HG03432 (cell line): ENCODE measurements around the gene NAV2.

Source experiments
- ATAC-seq: cut with Tn5 transposase; IDR thresholded peaks from one replicate; pipeline ENCODE4 v1.9.1; 2021; ENCODE audit warnings: mild to moderate bottlenecking, moderate library complexity; ENCODE audit not compliant: unreplicated experiment

NAV2 gene

DNA sequence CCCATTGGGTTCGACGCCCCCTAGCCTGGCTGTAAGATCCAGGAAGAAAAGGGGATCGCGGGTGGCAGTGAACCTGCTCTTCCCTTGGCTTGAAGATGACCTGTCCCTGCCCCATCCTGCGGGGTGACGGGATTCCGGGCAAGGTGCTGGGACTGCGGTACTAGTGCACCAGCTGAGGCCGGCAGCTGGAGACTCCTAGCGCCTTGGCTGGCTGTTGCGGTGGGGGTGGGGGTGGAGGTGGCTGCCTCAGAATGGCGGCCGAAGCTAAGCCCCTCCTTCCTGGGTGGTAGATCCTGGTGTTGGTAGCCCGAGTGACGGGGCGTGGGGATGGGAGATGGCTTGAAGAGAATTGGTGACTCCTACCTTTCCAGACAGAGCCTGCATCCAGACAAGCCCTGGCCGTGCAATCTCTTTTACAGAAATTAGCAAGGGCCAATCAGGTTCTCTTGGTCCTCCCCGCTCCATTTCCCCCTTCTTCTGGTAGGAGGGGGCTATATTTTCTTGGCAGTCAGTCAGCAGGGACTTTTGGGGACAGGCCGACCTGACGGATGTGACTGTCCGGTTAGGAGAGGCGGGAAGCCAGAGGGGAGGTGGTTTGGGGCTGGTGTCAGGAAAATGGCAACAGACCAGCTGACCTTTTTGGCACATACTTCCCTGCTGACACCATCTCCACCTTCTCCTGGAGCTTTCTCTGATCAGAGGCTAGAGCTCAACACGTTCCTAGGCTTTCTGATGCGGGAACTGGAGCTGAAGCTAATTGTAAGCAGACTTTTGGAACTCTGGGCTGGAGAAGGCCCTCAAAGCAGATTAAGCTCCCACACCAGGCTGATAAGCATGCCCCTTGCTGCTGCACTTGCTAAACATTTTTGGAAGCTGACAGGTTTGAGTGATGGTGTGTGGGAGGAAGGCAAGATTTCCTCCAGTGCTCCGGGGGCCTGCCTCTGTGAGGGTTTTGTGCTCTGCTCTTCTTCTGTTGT lies 2.0 kb downstream of the NAV2 start:
- no peak for ATAC-seq

DNA sequence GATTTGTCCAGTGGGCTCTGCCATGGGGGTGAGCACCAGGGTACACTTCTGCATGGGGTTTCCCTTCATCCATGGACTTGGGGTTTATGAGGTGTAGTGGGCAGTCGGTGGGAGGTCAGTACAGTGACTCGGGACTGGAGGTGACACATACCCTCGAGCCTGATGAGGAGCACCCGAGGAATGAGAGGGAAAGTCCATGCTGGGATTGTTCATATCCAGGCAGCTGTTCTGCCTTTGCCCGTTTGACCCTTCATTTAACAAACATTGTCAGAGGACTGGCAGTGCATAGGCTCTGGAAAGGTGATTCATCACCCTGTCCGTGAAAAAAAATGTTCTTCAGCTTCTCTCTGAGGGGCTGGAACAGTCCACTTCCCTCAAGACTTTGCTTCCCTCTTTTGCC lies 2.7 kb downstream of the NAV2 start:
- ATAC-seq: no peak

DNA sequence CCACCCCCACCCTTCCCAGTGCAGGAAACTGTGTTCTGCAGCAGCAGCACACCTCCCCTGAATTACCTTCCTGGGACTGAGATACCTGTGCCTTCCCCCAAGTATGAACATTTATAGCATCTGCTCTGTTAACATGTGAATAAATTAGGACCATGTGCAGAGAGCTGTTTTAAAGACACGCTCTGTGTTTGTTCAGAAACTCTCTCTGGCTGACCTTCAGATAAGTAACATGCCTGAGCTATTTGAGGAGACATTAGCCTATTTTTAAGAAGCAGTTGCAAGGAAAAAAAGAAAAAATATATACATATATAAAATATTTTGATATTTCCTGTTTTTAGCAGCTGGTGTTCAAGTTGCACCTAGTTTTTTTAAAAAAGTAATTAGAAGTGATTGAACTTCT lies 5.4 kb downstream of the NAV2 start:
- ATAC-seq: no peak

DNA sequence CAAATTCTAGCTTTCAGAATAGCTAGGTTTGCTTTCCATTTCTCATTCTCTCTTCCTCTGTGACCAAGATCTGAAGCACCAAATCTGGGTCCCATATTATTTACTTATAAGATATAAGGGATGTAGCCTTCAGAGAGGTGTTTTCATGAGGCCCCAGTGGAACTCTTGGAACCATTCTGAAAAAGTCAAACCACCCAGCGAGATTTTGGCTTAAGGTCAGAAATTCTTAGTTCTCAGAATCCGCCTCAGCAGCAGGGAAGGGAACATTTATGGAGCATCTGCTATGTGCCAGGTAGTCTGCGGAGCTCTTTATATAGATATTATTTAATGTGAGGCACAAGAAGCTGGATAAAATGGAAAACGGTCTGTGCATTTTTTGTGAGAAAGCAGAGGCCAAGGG lies 6.3 kb downstream of the NAV2 start:
- no peak for ATAC-seq

DNA sequence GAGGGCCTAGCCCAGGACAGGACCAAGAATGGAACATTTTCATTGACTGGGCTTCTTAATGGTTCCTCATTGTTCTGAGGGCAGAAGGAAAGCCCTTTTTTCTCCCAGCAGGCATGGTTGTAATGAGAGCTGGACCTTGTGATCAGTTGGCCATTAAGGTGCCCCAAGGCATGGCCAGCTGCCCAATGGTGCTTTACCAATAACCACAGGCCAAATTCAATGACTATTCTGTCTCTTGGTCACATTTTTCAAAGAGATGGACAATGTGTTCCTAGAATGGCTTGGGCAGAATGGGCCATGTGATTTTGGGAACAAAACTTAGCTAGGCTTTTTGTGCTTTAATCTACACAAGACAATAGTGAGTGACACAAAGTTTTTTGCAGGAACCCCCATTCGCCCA lies 7.3 kb downstream of the NAV2 start:
- ATAC-seq: no peak

DNA sequence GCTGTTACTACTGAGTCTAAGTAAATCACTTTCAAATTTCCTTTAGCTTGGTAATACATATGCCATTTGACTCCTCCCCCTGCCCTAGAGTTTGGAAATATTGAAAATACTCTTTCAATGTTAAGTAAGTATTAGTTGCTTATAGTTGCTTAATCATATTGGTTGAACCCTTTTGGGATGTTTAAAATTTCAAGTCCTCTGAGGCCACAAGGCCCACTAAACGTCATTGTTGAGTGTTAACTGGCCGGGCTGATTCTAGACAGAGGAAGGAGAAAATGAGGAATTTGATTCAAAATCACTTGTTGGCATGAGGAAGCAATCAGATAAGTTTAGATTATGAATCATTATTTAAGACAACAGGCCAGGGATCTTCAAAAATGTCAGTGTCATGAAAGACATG lies 8.5 kb downstream of the NAV2 start:
- ATAC-seq: no peak

DNA sequence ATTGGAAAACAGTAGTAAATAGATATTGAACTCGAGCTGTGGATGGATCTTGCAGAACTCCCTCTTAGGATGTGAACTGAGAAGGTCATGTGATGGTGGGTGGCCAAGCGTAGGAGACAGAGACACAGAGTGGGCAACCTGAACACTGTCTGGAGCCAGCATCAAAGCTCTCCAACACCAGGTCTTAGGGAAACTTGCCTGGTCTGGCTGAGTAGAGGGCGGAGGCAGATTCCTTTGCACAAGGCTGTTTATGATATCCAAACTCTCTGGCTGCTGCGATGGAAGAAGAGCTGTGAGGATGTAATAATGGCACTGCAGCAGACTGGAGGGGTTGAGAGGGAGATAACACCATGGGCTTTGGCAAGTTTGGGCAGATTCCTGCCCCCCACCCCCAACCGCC lies 10.1 kb downstream of the NAV2 start:
- ATAC-seq: no peak

DNA sequence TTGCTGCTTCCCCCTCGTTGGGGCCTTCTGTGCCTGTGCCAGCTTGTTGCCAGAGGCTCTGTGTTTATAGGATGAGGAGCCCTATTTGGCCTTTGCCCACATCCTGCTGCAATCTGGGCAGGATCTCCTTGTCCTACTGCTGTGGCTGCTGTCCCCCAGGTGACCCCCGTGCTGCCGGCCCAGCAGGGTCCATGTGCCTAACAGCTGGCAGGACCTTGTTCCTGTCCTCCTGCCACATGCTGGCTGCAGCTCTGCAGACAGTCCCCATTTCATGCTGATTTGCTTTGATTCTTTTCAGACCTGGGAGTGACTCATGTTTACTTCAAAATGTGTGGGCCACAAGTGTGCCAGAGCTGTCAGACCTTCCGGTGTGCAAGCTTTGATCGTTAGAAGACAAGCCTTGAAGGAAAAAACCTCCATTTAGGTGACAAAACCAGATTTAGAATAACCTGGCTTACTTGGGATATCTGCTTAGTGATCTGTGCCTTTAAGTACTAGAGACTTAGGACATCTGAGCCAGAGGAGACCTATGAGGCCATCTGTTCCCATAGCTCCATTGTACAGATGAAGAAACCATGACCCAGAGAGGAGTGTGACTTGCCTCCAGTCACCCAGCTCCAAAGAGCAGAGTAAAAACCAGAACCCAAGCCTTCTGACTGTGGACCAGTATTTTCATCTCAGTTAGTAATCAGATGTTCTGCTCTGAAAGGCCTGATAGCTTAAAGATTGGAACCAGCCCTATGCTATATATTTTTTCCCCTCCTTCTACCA lies 11.1 kb downstream of the NAV2 start:
- ATAC-seq: no peak

DNA sequence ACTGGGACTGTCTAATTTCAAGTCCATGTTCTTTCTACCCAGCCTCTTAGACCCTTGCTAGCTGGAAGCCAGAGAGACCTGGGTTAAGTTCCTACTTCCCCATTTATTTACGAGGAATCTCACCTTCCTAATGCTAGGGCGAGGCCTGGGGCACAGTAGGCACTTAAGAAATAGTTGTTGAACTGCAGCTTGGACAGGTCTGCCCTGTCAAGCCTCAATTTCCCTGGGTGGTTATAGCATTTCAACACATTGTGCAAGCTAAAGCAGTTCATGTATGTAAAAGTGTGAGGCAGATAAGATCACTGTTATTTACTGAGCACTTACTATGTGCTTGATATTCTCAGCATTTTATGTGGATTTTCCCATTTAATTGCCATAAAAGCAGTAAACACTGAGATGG lies 12.1 kb downstream of the NAV2 start:
- ATAC-seq: no peak

DNA sequence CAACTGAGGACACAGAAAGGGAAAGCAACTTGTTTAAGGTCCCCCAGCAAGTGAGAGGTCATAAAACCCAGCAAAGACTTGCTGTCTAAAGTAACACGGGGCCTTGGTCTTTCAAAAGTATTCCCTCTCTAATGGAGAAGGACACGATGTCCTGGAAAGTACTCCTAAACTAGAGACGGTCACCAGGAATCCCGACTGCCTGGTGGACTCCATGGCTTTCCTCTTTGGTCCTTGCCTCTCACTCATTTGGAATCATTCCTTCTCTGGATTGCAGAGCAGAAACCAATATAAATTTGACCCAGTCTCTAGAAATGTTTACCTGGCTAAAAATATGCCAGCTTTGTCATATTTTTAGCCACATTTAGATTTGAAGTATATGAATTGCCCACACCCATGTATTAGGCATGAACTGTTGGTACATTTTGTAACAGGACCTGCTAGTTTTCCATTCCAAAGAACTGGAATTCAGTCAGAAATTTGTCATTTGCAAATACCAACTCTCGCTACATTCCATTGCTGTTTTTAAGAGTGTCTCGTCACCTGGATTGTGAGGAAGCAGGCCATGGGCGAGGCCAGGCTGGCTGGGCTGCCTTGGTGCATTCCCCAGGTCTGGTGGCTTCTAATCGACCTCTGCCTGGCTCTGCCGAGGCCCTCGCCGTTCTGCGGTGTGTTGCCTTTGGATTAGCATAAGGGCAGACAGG lies 12.9 kb downstream of the NAV2 start:
- no peak for ATAC-seq

DNA sequence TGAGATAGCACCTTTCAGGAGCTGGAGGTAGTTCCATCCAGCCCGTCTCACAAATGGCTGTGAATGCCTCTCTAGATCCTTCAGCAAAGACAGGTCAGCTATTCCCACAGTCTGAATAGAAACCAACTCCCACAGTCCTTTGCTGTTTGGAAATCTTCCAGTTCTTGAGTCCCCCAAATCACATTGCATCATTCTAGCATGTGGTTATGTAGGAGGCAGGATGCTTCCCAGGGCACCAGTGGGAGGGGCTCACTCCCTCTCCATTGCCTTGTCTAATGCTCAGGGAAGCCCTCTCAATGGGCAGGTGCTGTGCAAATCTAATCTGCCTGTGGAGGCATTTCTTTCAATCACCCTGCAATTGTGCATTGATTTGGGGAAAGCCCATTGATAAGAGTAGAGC lies 14.6 kb downstream of the NAV2 start:
- ATAC-seq: no peak

DNA sequence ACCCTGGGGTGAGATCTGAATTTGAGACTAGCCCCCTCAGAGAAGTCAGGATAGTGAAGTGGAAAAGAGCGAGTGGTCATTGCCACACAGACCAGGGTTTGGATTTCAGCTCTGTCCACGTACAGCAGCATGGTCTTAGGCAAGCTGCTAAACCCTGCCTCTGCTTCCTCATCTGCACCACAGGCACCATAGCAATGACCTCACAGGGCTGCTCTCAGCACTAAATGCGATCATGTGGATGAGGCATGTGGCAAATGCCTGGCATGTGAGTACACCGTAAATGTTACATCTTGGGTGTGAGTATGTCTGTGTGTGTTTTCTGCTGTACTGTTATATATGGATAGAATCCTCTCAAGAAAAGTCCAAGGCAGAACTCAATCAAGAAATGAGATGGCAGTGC lies 15.8 kb downstream of the NAV2 start:
- no peak for ATAC-seq

DNA sequence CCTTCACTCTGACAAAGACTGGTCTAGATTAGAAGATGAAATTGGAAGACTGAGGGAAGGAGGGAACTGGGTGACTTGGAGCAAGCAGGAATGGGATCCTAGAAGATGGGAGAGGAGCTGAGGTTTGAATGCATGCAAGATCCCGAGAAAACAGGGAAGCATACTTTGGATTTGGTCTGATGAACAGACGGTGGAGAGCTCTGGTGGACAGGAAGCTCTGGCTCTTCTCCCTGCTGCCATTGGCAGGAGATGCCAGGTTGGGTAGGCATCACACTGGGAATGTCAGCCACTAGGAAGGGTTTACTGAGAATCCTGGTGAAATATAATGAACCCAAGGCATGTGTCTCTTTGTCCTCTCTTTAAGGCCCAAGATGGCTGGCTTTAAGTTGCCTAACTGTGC lies 16.5 kb downstream of the NAV2 start:
- ATAC-seq: no peak

DNA sequence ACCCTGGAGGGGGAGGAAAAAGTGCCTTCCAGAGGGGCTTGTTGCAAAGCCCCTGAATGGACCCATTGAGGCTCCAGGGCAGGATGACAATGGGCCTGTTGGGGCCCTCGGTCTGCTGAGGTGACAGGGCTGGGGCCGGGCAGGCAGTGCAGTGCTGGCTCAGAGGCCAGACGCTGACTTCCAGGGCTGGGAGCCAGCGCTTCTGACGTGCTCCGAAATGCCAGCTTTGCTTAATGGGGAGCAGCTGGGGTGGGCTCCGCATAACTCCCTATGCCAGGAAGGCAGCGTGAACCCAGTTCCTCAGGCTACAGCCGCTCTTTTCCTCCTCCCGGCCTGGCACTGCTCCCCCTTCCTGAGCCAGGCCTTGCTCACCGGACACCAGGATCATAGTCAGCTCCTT lies 17.7 kb downstream of the NAV2 start:
- no peak for ATAC-seq

DNA sequence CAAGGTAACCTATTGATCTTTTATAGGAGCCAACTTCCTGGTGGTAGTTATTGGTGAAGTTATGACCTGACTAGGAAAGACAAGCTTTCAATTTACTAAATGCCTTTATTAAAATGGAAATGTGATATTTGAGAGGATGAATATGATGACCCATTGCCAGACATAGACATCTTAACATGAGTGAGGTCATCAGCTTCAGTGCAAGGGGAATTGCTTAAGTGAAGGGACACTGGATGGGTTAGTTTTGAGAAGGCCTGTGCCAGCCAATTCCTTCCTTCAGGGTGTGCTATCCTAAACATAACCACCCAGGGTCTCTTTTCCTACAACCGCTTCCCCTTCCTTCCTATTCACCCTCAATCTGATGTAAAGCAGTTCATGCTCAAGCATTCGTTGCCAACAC lies 21.5 kb downstream of the NAV2 start:
- no peak for ATAC-seq

DNA sequence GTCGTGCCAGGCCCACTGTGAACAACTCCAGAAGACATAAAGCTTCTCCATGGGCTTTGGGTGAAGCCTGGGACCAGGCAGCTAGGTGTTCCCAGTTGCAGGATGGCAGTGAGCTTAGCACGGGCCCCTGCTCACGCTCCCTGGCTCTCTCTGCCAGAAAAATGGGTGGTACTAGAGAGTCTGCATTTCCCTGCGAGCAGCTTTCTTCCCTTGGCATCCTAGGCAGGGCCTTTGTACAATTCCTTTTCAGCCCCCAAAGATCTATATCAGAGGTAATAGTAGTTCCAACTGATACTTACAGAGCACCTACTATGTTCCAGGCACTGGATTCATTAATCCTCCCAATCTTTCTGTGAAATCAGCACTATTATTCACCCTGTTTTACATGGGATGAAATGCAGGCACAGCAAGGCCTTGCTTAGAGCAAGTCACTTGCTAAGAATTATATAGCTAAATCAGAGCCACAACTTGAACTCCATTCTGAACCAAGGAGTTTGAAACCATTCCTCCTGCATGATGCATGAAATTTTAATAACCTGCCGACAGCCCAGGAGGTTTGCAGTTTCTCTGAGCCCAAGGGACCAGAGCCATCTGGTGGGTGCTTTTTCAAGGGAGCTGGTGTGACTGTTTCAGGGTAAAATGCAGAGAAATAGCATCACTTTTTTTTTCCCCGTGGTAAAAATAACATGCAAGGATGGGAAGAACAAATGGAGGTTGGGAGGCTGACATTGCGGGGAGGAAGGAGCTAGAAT lies 22.7 kb downstream of the NAV2 start:
- no peak for ATAC-seq

DNA sequence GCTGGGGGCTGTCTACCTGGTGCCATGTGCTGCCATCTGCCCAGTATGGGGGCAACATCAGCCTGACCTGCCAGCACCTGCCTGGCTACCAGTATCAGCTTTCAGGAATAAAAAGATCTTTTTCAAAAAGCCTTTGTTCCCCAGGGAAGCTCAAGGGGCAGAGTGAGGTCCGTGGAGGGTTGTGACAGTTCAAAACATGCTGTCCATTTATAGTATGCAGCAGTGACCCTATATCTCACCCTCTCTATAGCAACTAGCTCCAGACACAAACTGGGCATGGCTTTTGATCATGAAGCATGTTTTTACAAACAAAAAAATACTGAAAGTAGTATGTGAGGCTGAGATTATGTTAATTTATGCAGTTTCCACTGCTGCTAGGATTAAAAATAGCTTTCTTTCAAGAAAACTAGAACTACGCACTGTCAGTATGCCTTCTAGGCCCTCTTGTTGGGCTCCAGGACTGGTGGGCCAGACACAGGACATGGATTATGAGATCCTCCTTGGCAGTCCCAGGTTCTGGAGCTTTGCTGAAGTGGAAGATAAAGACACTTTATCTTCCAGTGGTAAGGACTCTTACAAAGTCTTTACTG lies 23.4 kb downstream of the NAV2 start:
- no peak for ATAC-seq

DNA sequence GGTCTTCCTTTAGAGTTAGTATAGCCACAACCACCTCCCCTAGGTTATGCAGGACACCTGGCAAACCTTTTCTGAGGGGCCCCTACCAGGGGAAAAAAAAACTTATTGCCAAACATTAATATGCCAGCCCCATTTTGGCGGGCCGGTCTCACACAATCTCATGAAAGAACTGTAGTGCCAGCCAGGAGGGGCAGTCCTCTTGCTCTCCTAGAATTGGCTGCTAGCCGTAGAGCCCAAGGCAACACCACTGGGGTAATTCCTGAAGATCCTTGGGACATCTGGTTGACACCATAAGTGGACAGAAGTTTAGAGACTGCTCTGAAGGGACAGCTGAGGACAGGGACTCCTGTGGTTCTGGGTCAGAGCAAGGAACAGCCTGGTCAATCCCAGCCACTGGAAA lies 24.2 kb downstream of the NAV2 start:
- ATAC-seq: no peak

DNA sequence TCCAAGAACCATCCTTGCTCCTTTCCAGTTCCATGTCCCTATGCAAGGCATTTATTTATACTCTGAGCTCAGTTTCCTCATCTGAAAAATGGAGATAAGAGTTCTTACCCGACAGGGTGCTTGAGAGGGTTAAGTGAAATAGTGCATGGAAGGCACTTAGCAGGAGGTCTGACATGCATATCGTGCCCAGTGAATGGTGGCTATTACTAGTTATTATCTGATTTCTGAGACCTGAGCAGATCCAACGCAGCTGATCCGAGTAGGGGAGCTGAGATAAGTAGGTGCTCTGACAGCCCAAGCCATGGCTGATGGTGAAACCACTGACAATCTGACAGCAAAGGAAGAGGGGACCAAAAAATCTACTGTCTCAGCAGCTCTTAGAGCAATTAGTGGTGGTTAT lies 24.9 kb downstream of the NAV2 start:
- no peak for ATAC-seq

DNA sequence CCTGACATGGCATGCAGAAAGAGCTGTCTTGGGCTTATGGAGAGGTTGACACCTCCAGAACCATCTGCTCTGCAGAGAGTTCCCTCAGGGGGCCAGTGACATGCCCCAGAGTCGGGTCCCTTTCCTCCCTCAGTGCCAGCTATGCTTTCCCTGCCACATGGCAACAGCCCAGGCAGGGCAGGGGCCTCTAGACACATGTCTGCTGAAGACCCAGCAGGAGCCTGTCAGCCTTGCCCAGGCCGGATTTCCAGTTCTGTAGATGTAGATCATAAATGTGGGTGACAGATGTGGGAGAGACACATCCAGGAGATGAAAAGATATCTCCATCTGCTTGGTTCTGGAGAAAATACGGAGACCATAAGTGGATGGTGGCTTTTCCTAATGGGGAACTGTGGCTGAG lies 25.5 kb downstream of the NAV2 start:
- no peak for ATAC-seq

DNA sequence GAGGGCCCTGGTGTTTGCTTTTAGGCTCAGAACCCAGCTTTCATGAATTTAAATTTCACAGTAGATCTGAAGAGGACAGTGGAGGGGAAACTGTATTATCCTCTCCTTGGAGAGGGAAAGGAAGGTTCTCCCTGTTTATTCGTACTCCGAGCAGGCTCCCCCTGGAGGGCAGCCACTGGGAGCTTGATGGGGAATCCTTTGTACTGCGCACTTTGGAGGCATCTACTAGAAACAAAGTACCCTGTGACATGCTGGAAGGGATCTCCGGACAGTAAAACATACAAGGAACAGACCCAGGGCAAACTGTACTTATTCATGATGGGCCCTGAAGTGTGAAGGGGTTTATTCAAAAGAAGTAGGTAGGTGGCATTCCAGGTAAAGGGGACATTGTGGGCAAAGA lies 27.2 kb downstream of the NAV2 start:
- ATAC-seq: no peak
